Panc1 (cell line): Measurements from ENCODE around the gene HDDC2.

Experiments used
- POLR2AphosphoS5 ChIP-seq: IDR thresholded peaks from 2 replicates; pipeline ENCODE4 v1.6.1; 2012; ENCODE audit warnings: mild to moderate bottlenecking, low read depth, low read length, moderate library complexity
- SIN3A ChIP-seq: IDR thresholded peaks from 2 replicates; pipeline ENCODE4 v1.6.1; 2012; ENCODE audit warnings: low read depth, mild to moderate bottlenecking, low read length, moderate library complexity, borderline replicate concordance; ENCODE audit not compliant: insufficient read depth
- TCF7L2 ChIP-seq: IDR thresholded peaks from 2 replicates; pipeline ENCODE4 v1.6.1; 2011; ENCODE audit warnings: mild to moderate bottlenecking, low read depth, low read length, inconsistent platforms
- TF ChIP-seq, protein P1 (sequence below): fragments of 450-650 bp; IDR thresholded peaks from 2 replicates; pipeline ENCODE4 v1.5.1; 2017; ENCODE audit warnings: mild to moderate bottlenecking
- TF ChIP-seq, protein P2 (sequence below), 2 experiments: IDR thresholded peaks; 2 replicates each; pipeline ENCODE4 v1.6.1; 2011 to 2012; ENCODE audit warnings: low read depth in 2 of 2, control low read depth in 1 of 2, low read length in 1 of 2, mild to moderate bottlenecking in 1 of 2, moderate library complexity in 1 of 2; ENCODE audit not compliant: insufficient read depth in 1 of 2

DNA sequence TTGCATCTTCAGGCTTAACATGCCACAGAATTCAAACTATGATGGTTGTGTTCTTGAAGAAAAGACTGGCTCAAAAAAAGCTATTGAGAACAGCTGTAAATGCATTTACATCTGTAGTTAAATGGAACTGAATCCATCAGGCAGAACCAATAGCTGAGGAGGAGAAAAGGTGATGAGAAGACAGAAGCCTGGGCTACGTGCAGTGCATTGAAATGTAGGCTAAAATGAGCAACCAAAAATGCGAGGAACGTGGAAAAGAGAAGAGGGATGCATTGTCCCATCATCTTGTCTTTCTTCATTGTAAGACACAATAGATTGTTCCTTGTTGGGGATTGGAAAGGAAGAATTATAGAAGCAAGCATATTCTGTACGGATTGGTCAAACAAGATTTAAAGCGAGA is 13.8 kb upstream of the HDDC2 start:
- TF ChIP-seq, protein P1, sequence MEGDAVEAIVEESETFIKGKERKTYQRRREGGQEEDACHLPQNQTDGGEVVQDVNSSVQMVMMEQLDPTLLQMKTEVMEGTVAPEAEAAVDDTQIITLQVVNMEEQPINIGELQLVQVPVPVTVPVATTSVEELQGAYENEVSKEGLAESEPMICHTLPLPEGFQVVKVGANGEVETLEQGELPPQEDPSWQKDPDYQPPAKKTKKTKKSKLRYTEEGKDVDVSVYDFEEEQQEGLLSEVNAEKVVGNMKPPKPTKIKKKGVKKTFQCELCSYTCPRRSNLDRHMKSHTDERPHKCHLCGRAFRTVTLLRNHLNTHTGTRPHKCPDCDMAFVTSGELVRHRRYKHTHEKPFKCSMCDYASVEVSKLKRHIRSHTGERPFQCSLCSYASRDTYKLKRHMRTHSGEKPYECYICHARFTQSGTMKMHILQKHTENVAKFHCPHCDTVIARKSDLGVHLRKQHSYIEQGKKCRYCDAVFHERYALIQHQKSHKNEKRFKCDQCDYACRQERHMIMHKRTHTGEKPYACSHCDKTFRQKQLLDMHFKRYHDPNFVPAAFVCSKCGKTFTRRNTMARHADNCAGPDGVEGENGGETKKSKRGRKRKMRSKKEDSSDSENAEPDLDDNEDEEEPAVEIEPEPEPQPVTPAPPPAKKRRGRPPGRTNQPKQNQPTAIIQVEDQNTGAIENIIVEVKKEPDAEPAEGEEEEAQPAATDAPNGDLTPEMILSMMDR = no peak
- TF ChIP-seq SIN3A (no peak), POLR2AphosphoS5 (no peak), TCF7L2 (no peak)
- TF ChIP-seq, protein P2, sequence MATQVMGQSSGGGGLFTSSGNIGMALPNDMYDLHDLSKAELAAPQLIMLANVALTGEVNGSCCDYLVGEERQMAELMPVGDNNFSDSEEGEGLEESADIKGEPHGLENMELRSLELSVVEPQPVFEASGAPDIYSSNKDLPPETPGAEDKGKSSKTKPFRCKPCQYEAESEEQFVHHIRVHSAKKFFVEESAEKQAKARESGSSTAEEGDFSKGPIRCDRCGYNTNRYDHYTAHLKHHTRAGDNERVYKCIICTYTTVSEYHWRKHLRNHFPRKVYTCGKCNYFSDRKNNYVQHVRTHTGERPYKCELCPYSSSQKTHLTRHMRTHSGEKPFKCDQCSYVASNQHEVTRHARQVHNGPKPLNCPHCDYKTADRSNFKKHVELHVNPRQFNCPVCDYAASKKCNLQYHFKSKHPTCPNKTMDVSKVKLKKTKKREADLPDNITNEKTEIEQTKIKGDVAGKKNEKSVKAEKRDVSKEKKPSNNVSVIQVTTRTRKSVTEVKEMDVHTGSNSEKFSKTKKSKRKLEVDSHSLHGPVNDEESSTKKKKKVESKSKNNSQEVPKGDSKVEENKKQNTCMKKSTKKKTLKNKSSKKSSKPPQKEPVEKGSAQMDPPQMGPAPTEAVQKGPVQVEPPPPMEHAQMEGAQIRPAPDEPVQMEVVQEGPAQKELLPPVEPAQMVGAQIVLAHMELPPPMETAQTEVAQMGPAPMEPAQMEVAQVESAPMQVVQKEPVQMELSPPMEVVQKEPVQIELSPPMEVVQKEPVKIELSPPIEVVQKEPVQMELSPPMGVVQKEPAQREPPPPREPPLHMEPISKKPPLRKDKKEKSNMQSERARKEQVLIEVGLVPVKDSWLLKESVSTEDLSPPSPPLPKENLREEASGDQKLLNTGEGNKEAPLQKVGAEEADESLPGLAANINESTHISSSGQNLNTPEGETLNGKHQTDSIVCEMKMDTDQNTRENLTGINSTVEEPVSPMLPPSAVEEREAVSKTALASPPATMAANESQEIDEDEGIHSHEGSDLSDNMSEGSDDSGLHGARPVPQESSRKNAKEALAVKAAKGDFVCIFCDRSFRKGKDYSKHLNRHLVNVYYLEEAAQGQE (IDR thresholded peaks at IDR 0.05; ENCODE audit: insufficient read depth in 1 of 2, low read depth in 2 of 2, low read length in 1 of 2) = no peak
